KMS-11 (cell line): ENCODE results near the gene RANBP10.
"Not testable (repeated sequence)": the region's sequence is repeated elsewhere in the genome, so short reads cannot be mapped to it uniquely, and the experiment has no call there.

Source experiments
- H2AFZ ChIP-seq: fragments of 200-600 bp; sonication (generic); 2 replicates; pipeline ENCODE4 v1.6.1; 2016; ENCODE audit warnings: antibody characterized with exemption, mixed run types, low read depth
- H3K27ac ChIP-seq: fragments of 200-600 bp; sonication (generic); 2 replicates; pipeline ENCODE4 v1.6.1; 2016; ENCODE audit warnings: mild to moderate bottlenecking, mixed run types
- H3K27me3 ChIP-seq: fragments of 200-600 bp; sonication (generic); 2 replicates; pipeline ENCODE4 v1.6.1; 2017; ENCODE audit warnings: mild to moderate bottlenecking, low read depth, mixed run types, moderate library complexity; ENCODE audit not compliant: insufficient read depth
- H3K36me3 ChIP-seq: fragments of 200-600 bp; sonication (generic); 2 replicates; pipeline ENCODE4 v1.6.1; 2017; ENCODE audit warnings: mild to moderate bottlenecking, mixed run types; ENCODE audit not compliant: insufficient read depth
- H3K4me1 ChIP-seq: fragments of 200-600 bp; sonication (generic); 2 replicates; pipeline ENCODE4 v1.6.1; 2016; ENCODE audit warnings: mild to moderate bottlenecking, low read depth, mixed run types; ENCODE audit not compliant: poor library complexity, severe bottlenecking
- H3K4me2 ChIP-seq: fragments of 200-600 bp; sonication (generic); 2 replicates; pipeline ENCODE4 v1.7.0; 2016; ENCODE audit warnings: mild to moderate bottlenecking, mixed run types
- H3K4me3 ChIP-seq: fragments of 200-600 bp; sonication (generic); IDR thresholded peaks from 2 replicates; pipeline ENCODE4 v1.6.1; 2017; ENCODE audit warnings: low read depth, low read length, mixed read lengths; ENCODE audit not compliant: insufficient read depth
- H3K79me2 ChIP-seq: fragments of 200-600 bp; sonication (generic); 2 replicates; pipeline ENCODE4 v1.6.1; 2016; ENCODE audit warnings: low read depth, mixed run types; ENCODE audit not compliant: insufficient read depth
- H3K9ac ChIP-seq: fragments of 200-600 bp; sonication (generic); 2 replicates; pipeline ENCODE4 v1.6.1; 2016; ENCODE audit warnings: mild to moderate bottlenecking, mixed run types
- H4K20me1 ChIP-seq: fragments of 200-600 bp; sonication (generic); 2 replicates; pipeline ENCODE4 v1.6.1; 2016; ENCODE audit warnings: mild to moderate bottlenecking, mixed run types; ENCODE audit not compliant: insufficient read depth
- TF ChIP-seq, protein P1 (sequence below): fragments of 200-600 bp; sonication (generic); conservative IDR thresholded peaks from 2 replicates; pipeline ENCODE4 v1.6.1; 2017; ENCODE audit warnings: low read depth, mild to moderate bottlenecking, antibody characterized with exemption, low read length, moderate library complexity, mixed read lengths

RANBP10 gene

DNA sequence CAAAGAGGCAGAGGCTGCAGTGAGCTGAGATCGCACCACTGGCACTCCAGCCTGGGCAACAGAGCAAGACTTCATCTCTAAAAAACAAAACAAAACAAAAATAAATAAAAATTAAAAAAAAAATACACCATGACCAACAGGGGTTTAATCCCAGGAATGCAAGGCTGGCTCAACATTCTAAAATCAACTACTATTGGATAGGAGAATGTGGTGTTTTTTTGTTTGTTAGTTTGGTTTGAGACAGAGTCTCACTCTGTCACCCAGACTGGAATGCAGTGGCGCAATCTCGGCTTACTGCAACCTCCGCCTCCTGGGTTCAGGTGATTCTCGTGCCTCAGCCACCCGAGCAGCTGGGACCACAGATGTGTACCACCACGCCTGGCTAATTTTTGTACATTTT is 107.1 kb downstream of the RANBP10 start:
- Histone ChIP-seq H4K20me1 (no peaks in the 10 kb centered on the region), H3K79me2 (no peaks in the 10 kb centered on the region), H3K27ac (no peak overlapping the region), H3K4me1 (no peaks in the 10 kb centered on the region), H3K4me3 (no peak overlapping the region), H2AFZ (no peak overlapping the region), H3K27me3 (no peaks in the 10 kb centered on the region), H3K9ac (no peak overlapping the region), H3K4me2 (no peak overlapping the region), H3K36me3 (no peaks in the 10 kb centered on the region)
- TF ChIP-seq, protein P1, sequence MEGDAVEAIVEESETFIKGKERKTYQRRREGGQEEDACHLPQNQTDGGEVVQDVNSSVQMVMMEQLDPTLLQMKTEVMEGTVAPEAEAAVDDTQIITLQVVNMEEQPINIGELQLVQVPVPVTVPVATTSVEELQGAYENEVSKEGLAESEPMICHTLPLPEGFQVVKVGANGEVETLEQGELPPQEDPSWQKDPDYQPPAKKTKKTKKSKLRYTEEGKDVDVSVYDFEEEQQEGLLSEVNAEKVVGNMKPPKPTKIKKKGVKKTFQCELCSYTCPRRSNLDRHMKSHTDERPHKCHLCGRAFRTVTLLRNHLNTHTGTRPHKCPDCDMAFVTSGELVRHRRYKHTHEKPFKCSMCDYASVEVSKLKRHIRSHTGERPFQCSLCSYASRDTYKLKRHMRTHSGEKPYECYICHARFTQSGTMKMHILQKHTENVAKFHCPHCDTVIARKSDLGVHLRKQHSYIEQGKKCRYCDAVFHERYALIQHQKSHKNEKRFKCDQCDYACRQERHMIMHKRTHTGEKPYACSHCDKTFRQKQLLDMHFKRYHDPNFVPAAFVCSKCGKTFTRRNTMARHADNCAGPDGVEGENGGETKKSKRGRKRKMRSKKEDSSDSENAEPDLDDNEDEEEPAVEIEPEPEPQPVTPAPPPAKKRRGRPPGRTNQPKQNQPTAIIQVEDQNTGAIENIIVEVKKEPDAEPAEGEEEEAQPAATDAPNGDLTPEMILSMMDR, result no peak

DNA sequence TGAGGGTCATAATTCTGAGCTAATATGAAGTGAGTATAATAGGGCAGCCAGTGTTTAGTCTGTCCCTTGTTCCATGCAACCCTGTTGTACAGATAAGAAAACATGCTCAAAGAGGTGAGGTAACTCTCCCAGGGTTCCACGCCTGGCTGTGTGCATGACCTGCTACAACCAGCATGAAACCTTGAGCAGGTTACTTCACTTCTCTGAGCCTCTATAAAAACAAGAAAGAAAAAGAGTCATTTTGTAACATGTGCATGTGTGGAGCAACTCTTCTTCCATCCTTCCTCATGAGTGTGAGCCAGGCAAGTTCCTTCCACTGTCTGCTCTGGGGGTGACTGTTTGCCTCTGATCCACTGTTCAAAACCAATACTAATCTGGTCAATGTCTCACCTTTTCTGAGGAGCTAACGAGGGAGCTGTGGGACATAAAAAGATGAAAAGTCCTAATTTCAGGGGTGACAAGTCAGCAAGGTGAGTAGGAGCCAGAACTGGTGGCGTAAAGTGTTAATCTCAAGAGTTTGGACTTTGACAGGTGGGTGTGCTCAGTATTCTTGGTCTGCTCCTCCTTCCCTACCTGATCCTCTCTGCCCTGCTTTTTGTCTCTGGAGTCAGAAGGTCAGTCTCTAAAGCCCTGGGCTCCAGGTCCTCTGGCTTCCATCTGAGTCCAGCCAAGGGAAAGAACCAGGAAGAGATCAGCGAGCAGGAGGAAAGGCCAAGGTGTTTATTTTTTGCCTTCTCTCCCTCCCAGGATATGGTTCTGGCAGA is 108.8 kb downstream of the RANBP10 start:
- no peaks in the 10 kb centered on the region for H3K27me3 ChIP-seq
- H3K4me2 ChIP-seq, result no peak overlapping the region
- no peak overlapping the region for H3K9ac ChIP-seq
- no peaks in the 10 kb centered on the region for H3K4me1 ChIP-seq
- no peak overlapping the region for H2AFZ ChIP-seq
- H4K20me1 ChIP-seq, result no peaks in the 10 kb centered on the region
- H3K36me3 ChIP-seq, result no peaks in the 10 kb centered on the region
- TF ChIP-seq, protein P1, result no peak
- no peak overlapping the region for H3K27ac ChIP-seq
- H3K79me2 ChIP-seq, result no peaks in the 10 kb centered on the region
- H3K4me3 ChIP-seq, result no peak overlapping the region

DNA sequence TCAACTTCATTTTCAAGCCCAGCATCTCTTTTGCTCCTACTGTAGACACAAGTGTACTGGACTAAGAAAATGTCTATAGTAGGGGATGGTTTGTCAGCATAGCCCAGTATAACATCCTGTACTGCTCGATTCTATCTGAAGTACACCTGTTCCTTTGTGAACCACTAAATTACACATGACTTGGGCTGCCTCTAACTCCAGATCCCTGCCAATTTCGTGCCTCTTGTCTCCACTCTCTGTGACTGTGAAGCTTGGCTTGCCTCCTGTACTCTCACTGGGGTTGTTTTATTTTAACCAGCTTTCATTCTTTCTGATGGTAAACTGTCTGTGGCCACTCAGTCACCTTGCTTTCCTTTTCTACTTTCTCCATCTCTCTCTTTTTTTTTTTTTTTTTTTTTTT is 111.7 kb downstream of the RANBP10 start:
- Histone ChIP-seq H3K36me3 (no peaks in the 10 kb centered on the region), H2AFZ (no peak overlapping the region), H3K9ac (no peak overlapping the region), H3K4me2 (no peak overlapping the region), H3K27me3 (no peaks in the 10 kb centered on the region), H4K20me1 (no peaks in the 10 kb centered on the region), H3K4me3 (no peak overlapping the region), H3K4me1 (no peaks in the 10 kb centered on the region), H3K79me2 (no peaks in the 10 kb centered on the region), H3K27ac (no peak overlapping the region)
- TF ChIP-seq, protein P1, result no peak

DNA sequence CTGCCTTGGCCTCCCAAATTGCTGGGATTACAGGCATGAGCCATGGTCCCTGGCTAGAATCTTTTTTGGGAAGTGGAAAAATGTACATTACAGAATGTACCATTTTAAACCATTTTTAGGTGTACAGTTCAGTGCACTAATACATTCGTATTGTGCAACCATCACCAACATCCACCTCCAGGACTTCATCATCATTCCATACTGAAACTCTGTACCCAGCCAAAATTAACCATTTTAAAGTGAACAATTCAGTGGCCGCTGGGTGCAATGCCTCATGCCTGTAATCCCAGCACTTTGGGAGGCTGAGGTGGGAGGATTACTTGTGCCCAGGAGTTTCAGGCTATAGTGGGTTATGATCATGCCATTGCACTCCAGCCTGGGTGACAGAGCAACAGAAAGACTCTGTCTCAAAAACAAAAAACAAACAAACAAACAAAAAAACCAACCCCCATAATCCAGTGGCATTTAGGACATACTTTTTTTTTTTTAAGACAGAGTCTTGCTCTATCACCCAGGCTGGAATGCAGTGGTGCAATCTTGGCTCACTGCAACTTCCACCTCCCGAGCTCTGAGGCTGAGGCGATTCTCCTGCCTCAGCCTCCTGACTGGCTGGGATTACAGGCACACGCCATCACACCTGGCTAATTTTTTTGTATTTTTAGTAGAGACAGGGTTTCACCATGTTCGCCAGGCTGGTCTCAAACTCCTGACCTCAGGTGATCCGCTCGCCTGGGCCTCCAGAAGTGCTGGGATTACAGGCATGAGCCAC is 112.7 kb downstream of the RANBP10 start:
- not testable (repeated sequence) for H4K20me1 ChIP-seq, H3K4me2 ChIP-seq

More for the DNA sequence above, 112.7 kb downstream of the RANBP10 start:
- not testable (repeated sequence) for H3K4me1 ChIP-seq, H3K79me2 ChIP-seq, H3K9ac ChIP-seq, H3K27ac ChIP-seq, H2AFZ ChIP-seq, H3K27me3 ChIP-seq, H3K4me3 ChIP-seq, H3K36me3 ChIP-seq
